GM21367 (cell line): ENCODE results near the gene SLC4A5.

Experiments
- ATAC-seq: cut with Tn5 transposase; IDR thresholded peaks from one replicate; pipeline ENCODE4 v1.9.1; 2021; ENCODE audit not compliant: unreplicated experiment

SLC4A5 gene

DNA sequence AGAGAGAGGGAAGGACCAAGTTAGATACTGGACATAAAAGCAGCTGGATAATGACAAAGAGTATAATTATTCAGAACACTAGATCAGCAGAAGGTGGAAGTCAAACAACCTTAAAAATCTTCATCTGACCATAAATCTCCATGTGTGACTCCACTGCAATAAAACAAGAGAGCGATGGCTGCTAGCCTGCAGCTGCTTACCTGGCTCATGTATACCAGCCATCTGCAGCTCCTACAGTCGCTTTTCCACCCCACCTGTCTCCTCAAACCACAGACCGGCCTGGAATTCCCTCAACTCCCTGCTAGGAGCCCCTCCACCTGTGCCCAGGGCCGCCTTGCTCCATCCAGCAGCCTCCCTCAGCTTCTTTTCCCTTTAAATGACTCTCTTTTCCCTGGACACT lies 64.5 kb downstream of the SLC4A5 start:
- ATAC-seq = no peak

DNA sequence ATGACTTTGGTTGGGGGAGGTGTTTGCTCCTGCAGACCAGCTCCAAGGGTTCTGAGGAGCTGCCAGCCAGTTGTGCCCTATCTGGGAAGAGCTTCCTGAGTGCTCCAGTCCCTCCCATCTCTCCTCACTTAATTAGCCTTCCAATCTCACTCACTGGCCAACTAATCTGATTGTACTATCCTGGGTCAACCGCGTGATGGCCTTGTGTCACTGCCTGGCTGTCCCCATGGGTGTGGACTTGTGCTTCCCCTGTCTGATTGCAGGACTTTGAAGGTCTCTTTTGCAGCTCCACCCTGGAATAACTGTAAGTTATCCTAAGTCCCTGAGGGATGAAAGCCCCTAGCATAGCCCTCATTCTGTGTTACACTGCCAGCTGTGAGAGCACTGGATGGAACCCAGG lies 65.0 kb downstream of the SLC4A5 start:
- ATAC-seq = no peak

DNA sequence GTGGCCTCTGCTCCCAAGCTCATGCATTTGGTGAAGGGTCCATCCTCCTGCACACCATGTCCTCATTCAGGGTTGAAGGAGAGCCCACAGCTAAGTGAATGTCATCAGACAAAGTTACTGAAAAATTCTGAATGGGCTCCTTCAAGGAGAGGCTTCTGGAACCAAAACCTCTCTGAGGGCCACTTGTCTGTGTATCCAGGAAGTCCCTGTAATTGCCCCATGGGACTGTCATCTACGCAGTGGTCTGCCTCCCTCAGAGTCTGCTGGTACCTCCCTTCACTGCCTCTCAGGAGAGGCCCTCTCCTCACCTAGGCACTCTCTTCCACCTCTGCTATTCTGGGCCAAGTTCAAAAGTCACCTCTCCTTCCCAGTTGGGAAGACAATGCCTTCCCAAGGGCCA lies 68.0 kb downstream of the SLC4A5 start:
- no peak for ATAC-seq

DNA sequence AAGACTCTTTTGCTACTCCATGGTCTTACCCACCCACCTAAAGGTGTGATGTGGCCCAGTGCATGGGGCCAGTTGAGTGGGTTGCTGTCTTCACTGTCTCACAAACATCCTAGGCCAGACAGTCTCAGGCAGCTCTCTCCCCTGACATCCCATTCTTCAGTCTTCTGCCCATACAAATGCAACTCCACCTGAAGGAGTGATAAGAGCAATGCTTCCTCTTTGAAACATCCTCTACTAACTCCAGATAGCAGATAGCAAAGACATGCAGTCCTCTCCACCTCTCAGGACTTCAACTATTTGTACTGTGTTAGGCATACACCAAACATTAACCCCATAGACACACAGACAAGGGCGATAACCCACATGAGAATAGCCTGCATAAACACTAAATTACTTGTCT lies 73.5 kb downstream of the SLC4A5 start:
- ATAC-seq = no peak

DNA sequence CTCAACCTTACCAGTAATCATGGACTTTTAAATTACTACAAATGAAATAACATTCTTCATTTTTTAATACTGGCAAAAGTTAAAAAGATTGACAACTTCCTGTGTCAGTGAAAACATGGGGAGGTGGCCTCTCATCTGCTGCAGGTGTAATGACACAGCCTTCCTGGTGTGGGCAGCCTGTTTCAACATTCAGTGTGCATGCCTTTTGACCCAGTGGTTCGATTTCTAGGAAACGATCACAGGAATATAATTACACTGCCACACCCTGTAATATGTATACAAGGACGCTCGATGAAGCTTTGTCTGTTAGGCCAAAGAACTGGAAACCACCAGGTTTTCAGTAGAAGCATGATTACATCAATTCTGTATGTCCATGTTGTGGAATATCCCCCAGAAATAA lies 76.1 kb downstream of the SLC4A5 start:
- no peak for ATAC-seq

DNA sequence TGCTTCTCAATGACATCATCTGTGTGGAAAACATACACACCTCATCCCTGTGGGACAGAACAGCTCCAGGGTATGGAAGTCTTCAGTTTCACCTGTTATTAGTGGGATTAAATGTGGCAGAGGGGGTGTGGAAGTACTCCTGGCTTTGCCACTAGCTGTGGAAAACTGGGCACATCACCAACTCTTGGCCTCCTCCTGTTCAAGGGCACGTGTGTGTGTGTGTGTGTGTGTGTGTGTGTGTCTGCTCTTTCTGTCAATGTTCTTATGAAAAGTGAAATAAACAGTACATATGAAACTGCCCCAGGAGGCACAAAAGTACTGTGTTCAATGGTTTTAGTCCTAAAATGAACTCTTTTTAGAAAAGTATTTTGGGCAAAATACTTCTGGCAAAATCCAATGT lies 78.9 kb downstream of the SLC4A5 start:
- no peak for ATAC-seq

DNA sequence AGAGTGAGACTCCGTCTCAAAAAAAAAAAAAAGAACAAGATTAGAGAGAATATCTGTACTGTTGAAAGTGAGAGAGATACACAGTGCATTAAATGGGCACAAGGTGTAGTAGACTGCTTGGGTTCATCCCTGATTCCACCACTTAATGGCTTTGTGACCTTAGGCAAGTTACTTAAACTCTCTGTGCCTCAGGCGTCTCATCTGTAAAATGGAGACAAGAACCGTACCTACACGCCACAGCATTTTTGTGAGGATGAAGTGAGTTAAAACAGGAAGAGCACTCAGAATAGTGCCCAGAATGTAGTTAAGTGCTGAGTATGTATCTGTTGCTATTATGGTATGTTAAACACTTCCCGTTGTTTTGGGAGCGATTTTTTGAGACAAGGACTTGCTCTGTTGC lies 80.5 kb downstream of the SLC4A5 start:
- no peak for ATAC-seq

DNA sequence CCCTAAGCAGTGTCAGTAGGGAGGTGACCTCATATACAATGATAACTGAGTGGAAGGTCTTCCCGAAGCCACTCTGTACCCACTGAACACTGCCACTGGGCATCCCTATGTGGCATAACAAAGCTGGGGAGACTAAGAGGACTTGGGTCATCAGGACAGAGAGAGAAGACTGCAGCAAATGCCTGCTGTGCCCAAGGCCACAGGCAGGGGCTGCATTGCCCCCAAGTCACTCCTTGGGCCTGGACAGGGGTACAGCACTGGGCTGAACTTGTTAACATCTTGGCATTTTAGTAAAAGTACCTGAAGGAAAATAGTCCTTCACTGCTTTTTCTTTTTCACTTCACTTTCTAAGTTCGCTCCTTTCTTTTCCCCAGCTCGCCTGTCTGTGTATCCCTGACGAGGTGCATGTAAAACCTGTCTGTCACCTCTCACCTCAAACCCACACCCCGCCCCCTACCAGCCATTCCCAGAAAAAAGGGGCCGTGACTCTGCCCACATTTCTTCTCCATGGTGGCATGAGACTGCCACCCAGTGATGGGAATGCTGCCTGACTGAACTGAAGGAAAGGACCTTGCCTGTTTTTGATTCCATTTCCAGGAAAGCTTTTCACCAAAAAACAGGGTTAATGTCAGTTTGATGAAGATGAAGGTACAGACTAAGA lies 81.9 kb downstream of the SLC4A5 start:
- no peak for ATAC-seq

DNA sequence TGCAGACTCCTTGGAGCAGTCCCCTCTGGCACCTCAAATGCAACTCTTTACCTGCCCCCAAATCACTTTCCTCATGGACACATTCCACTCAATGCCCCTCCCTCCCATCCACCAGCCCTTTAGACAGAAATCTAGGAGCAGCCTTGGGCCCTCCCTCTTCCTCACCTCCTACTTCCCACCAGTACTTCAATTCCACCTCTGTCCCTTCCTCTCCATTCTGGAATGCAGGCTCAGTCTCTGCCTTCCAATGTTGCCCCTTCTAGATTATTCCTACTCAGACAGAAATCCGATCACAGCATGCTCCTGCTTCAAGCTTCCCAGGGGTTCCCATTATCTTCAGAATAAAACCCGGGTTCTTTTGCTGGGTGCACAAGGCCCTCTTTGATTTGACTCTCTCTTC lies 82.7 kb downstream of the SLC4A5 start:
- ATAC-seq = no peak

DNA sequence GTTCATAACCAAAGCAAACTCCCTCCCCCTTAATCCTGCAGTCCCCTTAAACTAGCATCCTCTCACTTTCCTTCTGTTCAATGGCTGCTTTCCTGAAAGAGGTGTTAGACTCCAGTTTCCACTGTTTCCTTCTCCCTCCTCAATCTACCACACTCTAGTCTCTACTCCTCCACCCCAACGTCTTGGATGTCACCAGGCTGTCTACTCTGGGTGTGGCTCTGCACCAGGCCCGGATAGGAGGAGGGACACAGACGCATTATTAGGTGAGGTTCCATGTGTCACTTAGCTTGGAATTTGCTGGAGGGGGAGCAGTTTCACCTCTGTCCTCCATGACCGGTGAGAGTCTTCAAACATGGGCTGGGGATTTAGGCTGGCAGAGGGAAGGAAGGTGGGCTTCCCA lies 83.5 kb downstream of the SLC4A5 start:
- ATAC-seq = no peak

DNA sequence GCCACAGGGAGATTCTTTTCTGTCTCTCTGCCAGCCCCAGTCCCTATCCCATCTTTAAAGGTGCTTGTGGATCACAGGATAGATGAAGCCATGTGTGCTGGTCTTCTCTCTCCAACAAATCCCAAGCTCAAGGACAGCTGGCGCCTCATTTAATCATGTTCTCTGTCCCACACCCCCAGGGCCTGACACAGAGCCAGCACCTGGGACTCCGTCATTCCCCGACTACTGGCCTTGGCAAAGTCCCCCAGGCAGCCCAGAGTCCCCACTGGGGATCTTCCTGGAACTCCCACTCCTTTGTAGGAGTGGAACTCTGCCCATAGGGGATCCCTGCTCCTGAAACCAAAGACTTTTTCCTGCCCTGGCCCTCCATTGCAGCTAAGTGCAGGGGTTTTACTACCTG lies 84.0 kb downstream of the SLC4A5 start:
- ATAC-seq = no peak

DNA sequence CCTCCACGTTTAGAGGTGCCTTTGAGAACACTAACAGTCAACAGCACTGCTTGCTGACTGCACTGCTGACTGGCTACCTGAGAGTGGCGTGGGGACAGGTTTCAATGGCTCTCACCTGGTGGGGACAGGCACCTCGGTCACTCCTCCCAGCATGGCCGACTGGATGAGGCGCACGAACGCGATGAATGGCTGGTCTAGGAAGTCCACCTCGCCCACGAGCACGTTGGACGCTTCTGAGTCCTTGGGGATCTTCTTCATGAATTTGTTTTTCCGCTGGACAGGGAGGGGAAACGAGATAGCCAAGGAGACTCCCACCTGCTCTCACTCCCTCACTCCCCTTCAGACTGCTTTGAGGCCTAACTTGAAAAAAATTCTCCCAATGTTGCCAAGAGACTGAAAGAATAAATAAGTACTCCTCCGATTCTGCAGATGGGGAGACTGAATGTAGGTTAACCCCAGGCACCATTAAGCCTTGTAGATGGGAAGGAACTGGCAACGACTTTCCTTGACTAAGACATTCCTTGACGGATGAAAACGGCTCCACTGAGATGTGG lies 87.5 kb downstream of the SLC4A5 start:
- ATAC-seq = no peak

DNA sequence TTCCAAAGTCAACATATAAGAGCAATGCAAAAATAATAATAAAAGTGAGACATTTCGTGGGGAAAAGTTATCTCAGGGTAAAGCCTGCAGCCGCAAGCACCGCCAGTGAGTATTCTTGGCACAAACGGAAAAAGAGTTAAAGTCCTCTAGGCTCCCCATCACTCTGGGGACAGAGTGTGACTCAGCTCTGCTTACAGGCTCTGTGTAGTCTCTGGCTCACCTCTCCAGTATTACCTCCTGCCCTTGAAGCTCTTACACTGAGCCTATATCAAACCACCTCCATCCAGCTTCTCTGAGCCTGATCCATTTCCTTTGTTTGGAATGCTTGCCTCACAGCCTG lies 89.3 kb downstream of the SLC4A5 start:
- no peak for ATAC-seq

DNA sequence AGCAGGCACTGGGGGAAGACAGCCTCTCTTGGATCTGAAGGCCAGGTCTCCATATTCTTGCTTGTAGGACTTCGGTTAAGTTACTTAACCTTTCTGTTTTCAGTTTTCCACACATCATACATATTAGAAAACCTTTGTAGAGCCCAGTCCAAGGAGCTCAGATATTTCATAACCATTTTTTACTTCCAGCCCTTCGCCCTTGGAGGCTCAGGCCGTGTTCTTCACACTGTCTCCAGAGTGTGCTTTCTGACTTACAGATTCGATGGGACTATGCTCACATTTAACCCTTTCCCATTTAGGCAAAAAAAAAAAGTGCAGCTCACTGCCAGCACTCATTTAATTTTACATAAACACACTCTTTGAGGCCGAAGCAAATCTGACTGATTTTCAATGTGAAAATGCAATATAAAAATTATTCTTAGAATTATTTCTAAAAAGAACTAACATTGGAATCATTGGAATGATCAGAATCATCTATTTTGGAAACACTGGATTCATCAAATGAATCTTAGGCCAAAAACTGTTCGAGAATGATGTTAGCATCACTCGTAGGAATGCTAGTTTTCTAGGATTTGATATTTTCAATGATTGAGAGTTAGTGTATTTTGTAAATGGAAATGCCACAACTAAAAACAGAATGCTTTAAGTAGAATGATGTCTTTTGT lies 89.8 kb downstream of the SLC4A5 start:
- ATAC-seq = no peak

DNA sequence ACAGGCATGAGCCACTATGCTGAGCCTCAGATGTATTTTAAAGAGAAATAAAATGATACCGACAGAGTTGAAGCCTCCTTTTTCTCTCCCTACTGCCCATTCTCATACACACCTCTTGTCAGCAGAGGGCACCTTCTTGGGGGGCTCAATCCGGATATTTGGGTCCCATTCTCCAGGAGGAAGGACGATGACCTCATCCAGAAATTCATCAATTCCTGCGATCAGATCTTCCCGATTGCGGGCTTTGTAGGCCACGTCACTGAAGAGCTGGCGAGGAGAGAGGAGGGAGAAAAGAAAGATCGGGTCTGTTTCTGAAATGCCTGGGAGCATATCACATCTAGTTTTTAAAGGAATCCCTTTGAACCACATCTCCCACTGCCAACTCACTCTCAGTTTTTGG lies 90.4 kb downstream of the SLC4A5 start:
- no peak for ATAC-seq

DNA sequence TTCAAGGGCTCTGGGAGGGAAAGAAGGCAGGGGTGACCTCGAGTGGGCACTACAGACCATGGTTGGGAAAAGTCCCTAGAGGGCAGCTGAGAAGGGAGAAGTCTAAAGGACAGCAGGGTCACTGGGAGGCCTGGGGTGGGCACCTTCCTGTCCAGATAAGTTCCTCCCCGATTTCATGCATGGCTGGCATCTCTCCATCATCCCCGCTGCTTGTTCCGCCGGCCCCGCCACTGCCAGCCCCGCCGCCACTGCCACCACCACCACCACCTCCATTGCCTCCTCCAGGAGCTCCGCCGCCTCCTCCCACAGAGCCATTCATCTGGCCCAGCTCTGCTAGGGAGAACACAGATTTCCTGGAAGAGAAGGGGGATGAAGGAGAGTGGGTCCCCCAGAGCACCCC lies 91.2 kb downstream of the SLC4A5 start:
- ATAC-seq = no peak

DNA sequence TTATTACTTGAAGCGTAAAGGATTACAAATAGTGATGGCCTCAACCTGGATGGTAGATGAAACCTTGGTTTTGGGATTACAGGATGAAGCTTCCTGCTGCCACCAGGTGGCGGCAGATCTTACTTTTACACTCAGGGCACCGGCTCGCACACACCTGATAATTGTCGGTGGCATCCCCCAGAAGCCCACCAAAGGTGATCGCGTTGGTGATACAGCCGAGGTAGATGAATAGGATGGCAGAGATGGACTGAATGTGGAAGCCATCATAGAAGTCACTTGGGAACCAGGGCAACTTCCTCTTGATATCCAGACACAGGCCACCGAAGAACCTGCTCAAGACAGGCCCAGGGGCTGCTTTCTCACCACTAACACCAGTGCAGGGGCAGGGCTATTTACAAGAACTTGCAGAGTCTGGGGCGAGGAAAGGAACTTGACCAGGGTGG lies 93.0 kb downstream of the SLC4A5 start:
- ATAC-seq = no peak

DNA sequence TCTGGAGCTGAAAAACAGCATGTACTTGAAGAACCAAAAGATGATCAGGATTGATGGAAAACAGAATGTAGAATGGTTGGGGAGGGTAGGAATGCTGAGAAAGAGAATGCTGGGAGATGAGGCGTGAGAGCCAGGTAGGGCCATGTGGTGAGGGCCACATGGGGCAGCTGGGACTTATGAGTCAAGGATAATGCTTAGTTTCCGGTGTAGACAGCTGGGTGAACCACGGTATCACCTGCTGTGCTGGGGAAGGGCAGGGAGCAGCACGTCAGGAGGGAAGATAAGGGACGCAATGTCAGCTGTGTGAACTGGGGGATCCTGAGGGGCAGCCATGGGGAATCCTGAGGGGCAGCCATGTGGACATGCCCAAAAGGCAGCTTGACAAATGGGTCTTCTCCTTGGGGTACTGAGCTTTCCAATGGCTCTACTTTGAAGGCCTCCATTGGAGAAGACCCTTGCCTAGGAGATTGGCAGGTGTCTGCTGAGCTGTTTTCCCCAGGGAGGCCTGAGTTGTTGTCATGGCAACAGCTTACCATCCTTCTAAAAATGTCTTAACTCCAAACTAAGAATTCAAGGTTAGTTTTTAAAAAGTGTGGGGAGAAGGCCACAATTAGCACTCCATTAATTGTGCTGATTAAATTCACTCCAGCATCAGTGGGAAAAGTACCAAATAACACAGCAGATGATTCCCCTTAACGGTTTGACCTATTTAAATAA lies 93.7 kb downstream of the SLC4A5 start:
- no peak for ATAC-seq

DNA sequence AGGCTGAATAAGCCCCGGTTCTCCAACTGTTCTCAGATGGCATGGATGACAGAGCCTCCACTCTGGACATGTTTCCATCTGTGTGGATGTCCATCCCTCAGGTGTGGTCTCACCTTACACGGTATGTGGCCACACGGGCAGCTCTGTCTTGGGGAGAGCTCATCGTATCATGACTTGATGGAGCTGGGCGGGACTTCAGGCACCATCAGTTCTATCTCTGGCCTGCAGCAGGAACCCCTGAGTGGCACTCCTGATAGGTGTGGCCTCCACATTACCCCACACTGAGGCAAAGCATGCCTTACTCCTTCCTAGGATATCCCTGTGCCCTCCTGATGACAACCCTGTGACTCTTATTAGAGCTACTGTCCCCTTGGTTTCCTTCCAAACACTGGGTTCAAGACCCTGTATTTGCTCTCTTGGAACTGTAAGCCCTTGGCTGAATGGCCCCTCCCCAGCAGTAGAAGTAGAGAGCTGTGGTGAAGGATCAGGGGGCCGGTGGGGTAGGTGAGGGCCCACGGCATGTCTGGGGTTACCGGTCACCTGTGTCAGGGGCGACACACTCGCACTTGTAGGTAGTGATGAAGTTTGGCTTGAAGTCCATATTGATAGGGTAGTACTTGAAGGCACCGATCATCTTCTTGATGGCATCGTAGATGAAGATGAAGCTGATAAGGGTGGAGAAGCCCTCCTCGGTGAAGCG lies 96.6 kb downstream of the SLC4A5 start:
- ATAC-seq = no peak

DNA sequence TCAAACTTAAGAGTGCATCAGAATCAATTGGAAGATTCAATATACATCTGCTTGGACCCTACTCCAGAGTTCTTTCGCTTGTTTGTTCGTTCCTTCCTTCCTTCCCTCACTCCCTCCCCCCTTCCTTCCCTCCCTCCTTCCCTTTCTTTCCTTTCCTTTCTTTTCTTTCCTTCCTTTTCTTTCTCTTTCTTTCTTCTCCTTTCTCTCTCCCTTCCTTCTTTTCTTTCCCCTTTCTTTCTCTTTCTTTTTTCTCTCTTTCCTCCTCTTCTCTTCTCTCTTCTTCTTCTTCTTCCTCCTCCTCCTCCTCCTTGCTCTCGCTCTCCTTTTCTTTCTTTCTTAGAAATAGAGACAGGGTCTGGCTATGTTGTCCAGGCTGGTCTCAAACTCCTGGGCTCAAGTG lies 98.9 kb downstream of the SLC4A5 start:
- ATAC-seq = no peak

DNA sequence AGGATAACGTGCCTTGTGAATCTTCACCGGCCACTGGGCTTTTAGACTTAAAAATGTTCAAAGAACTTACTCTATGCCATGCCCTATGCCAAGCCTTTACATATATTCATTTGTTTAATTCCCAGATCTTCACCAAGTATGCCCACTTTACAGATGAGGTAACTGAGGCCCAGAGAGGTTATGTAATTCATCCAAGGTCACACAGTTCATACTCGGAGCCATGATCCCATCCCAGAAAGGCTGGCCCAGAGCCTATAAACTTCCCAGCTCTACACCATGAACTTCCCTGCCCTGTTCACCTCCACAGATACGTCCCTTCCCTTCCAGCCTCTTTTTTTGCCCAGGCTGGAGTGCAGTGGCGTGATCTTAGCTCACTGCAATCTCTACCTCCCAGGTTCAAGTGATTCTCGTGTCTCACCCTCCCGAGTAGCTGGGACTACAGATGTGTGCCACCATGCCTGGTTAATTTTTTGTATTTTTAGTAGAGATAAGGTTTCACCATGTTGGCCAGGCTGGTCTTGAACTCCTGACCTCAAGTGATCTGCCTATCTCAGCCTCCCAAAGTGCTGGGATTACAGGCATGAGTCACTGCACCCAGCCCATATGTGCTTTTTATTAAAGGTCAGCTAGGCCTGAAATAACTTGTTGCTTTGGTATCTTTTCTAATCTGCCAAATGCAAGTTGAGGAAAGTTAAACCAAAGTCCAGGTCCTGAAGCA lies 100.7 kb downstream of the SLC4A5 start:
- ATAC-seq = no peak
